Urothelium cell line (cell line): ENCODE results near the gene TRMT2A.
A peak's percentile ranks its signal among the peaks of the same experiment; 100 is the strongest.

ENCODE experiments used
- DNase-seq: peaks from one replicate; pipeline ENCODE4 v3.0.0; 2011; ENCODE audit warnings: low spot score, mixed read lengths
- FAIRE-seq: peaks from 2 replicates; lab custom pipeline; 2011; peaks lifted over from hg19 to GRCh38; lab: Jason Lieb, UNC

TRMT2A gene

GRCh38 chr22:20149257-20150250 lies 32.5 kb upstream of the TRMT2A start:
- DNase-seq: no peak
- peak; percentile 85 for FAIRE-seq

- no peak for FAIRE-seq
- no peak for DNase-seq
These were observed 31.4 kb upstream of the TRMT2A start for GRCh38 chr22:20148414-20148813.

GRCh38 chr22:20147237-20147988 lies 30.4 kb upstream of the TRMT2A start:
- no peak for DNase-seq
- FAIRE-seq: no peak

GRCh38 chr22:20146777-20147176 lies 29.8 kb upstream of the TRMT2A start:
- FAIRE-seq (no peak), DNase-seq (no peak)

GRCh38 chr22:20145832-20146223 lies 28.8 kb upstream of the TRMT2A start:
- no peak for FAIRE-seq
- DNase-seq: no peak

GRCh38 chr22:20145206-20145831 lies 28.3 kb upstream of the TRMT2A start:
- DNase-seq (no peak), FAIRE-seq (peak; percentile 23)

- DNase-seq (no peak), FAIRE-seq (peak; percentile 58)
These were observed 27.0 kb upstream of the TRMT2A start for GRCh38 chr22:20143883-20144665.

- no peak for DNase-seq
- no peak for FAIRE-seq
These were observed 25.9 kb upstream of the TRMT2A start for GRCh38 chr22:20142711-20143621.

GRCh38 chr22:20141186-20142077 lies 24.4 kb upstream of the TRMT2A start:
- peak; percentile 43 for DNase-seq
- FAIRE-seq: peak; percentile 99

GRCh38 chr22:20140521-20140964 lies 23.5 kb upstream of the TRMT2A start:
- no peak for DNase-seq
- FAIRE-seq: no peak

- DNase-seq (no peak), FAIRE-seq (peak; percentile 32)
These were observed 23.1 kb upstream of the TRMT2A start for GRCh38 chr22:20140107-20140445.

- DNase-seq (no peak), FAIRE-seq (peak; percentile 30)
These were observed 22.5 kb upstream of the TRMT2A start for GRCh38 chr22:20139391-20140106.

GRCh38 chr22:20138868-20139267 lies 21.8 kb upstream of the TRMT2A start:
- DNase-seq (no peak), FAIRE-seq (no peak)

GRCh38 chr22:20138417-20138738 lies 21.4 kb upstream of the TRMT2A start:
- no peak for FAIRE-seq
- DNase-seq: no peak

GRCh38 chr22:20137671-20138416 lies 20.8 kb upstream of the TRMT2A start:
- FAIRE-seq (no peak), DNase-seq (no peak)

- FAIRE-seq (no peak), DNase-seq (no peak)
These were observed 20.1 kb upstream of the TRMT2A start for GRCh38 chr22:20137113-20137512.

- no peak for FAIRE-seq
- DNase-seq: no peak
These were observed 19.5 kb upstream of the TRMT2A start for GRCh38 chr22:20136603-20136873.
